H4 (cell line): ENCODE results near the gene YTHDF1. TPM values are rescaled to one million over a fixed set of nuclear protein-coding genes. Genes with fewer than 3 reads are reported as not detected.
"Not testable (repeated sequence)": the region's sequence is repeated elsewhere in the genome, so short reads cannot be mapped to it uniquely, and the experiment has no call there.

Experiments used
- DNase-seq: peaks from one replicate; pipeline ENCODE4 v3.0.0-alpha.2; 2015; ENCODE audit warnings: low spot score
- total RNA-seq: library from RNA; depleted of rRNA; stranded (reverse); fragments of >200 nt; shearing (Covaris generic); gene quantifications from 2 replicates; pipeline ENCODE4 v1.2.3, GENCODE V29; 2014

YTHDF1 gene
- total RNA-seq, 1 experiment from 2014 or later, result 16.2 TPM

DNA sequence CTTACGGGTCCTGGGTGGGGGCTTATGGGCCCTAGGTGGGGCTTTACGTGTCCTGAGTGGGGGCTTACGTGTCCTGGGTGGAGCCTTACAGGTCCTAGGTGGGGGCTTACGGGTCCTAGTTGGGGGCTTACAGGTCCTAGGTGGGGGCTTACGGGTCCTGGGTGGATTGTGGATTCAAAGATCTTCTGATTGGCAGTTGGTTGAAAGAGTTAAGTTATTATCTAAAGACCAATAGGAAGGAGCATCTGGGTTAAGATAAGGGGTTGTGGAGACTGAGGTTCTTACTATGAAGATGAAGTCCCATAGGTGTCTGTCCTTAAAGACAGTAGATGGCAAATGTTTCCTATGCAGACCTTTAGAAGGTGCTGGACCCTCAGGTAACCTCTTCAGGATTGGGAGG, 11.3 kb upstream of the YTHDF1 start:
- no peak for DNase-seq

DNA sequence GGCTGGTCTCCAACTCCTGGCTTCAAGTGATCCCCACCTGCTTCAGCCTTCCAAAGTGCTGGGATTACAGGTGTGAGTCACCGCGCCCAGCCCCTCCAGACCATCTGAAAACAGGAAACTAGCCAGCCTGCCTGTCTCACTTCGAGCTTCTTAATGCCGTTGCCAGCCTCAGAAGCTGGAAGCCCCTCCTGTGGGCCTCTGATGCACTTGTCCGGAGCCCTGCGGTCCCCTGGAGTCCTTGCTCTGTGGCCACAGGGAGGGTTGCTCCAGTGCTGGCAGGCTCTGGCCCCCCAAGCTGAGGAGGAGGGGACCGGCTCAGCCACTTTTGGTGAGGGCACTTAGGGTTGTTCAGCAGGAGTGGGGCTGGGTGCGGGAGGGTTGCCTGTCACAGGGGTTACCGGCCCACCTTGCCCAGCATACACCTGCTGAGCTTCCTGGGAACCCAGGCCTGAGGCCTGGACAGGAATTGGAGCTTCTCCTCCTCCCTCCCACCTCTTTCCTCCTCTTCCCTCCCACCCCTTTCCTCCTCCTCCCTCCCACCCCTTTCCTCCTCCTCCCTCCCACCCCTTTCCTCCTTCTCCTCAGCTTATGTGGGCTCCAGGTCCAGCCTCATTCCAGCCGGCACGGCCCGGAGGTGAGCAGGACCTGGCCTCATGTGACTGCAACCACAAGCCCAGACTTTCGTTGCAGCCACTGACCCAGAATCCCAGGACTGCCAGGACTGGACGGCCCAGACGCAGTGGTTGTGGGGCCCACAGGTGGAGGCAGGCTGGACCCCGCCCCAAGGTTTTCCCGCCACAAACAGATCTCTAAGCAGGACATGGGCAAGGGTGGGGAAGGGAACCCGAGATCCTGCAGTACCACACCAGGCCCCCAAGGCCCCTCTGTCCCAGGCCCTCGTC, 10.4 kb upstream of the YTHDF1 start:
- DNase-seq, result no peak

DNA sequence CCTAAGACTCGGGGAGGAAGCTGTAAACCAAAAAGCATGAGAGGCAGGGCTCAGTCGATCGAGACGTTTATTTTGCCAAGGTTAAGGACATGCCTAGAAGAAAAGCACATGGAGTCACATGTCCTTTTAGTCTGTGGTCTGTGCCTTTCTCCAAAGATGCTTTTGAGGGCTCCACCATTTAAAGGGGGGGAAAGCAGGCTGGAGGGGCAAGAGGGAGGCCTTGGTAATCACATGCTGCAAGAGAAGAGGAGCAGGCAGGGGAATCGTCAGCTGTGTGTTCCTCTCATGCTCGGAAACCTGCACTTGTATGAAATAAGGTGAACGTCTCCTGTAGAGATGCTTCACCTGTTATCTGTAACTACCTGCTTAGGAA, 9.1 kb upstream of the YTHDF1 start:
- DNase-seq, result peak; percentile 60

DNA sequence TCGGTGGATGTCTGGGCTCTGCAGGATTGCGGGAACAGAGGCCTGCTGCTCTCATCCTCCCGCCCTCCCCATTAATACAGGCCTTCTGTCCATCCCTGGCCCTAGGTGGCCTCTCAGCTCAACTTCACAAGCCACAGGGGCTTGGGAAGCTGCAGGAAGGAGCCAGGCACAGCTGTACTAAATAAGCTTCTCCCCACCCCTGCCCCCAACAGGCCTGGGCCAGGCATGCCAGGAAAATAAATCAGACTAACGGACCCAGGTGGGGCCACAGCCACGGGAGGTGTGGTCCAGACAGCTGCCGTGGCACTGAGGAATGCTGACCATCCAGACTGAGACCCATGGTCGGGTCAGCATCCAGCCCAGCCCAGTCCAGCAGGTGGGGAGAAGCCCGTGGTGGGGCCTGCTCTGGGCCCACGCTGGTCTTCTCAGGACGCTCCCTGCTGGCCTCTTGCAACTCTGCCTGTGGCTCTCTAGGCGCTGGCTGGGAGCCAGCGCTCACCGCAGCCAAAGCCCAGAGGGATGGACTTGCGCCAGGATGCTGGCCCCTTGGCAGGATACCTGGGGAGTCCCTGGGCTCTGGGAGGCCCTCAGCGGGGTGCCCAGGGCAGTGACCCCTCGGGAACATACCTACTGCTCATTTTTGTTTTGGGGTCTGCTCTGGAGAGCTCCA, 8.6 kb upstream of the YTHDF1 start:
- peak; percentile 67 for DNase-seq

- no peak for DNase-seq
Measured at GRCh38 chr20:63223826-63224207, 7.9 kb upstream of the YTHDF1 start.

DNA sequence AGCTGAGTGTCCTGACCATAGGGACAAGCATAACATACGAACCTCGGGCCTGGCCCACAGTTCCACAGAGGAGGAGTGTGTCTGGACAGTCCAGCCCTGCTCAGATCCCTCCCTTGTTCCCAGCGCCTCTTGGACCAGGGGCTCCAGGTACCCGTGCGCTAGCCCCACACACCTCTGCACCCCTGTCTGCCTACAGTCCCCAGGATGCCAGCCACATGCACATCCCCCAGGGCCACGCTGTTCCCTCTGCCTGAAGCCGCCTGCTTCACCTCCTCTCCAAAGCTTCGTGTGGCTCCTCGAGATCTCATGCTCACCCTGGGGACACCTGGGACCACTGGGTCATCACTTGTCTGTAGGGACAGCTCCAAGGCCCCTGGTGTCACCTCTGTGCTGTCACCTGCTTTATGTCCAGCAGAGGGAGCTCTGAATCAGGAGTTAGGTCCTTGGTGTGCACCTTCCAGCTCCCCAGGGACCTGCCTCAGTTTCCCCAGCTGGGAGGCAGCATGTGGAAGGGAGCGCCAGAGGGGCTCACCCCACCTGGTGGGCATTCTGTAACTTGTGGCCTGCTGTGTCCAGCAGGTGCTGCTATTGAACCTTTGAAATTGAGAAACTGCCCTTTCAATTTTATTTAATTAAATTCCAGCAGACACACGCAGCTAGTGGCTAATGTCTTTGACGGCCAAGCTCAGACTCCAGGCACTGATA, 7.3 kb upstream of the YTHDF1 start:
- DNase-seq, result peak; percentile 37

DNA sequence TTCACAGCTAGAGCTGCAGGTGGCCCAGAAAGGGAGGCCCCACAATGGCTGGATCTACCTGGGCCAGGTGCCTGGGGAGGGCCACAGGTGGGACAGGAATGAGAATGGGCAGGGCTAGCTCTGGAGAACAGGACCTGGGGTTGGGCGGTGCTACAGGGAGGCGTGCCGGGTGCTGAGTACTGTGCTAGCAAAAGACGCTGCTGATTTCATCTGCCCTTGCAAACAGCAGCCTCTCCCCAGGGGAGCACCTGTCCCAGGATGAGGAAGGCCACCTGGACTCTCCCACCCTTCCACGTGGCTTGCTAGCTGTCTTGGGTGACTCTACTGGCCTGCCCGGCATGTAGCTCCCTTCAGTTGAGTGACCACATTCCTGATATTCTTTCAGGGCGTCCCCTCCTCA, 6.6 kb upstream of the YTHDF1 start:
- DNase-seq, result no peak

DNA sequence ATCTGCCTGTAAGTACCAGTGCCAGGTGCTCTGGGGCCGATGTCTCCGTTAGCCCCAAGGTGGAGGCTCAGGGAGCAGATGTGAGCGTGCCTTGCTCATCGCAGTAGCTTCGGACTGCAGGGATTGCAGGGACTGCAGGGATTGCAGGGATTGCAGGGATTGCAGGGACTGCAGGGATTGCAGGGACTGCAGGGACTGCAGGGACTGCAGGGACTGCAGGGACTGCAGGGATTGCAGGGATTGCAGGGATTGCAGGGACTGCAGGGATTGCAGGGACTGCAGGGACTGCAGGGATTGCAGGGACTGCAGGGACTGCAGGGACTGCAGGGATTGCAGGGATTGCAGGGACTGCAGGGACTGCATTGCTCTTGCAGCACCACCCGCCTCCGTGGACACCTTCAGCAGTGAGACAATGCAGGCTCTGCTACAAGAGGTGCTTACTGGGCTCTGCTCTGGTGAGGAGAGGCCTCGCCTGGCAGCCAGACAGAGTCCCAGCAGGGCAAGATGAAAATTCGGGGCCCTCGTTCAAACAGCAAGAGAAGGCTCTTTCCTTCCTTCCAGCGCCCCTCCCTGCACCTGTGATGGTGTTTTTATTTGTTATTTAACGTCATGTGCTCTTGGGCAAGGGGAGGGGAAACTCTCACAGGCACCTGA, 5.6 kb upstream of the YTHDF1 start:
- DNase-seq, result not testable (repeated sequence)

DNA sequence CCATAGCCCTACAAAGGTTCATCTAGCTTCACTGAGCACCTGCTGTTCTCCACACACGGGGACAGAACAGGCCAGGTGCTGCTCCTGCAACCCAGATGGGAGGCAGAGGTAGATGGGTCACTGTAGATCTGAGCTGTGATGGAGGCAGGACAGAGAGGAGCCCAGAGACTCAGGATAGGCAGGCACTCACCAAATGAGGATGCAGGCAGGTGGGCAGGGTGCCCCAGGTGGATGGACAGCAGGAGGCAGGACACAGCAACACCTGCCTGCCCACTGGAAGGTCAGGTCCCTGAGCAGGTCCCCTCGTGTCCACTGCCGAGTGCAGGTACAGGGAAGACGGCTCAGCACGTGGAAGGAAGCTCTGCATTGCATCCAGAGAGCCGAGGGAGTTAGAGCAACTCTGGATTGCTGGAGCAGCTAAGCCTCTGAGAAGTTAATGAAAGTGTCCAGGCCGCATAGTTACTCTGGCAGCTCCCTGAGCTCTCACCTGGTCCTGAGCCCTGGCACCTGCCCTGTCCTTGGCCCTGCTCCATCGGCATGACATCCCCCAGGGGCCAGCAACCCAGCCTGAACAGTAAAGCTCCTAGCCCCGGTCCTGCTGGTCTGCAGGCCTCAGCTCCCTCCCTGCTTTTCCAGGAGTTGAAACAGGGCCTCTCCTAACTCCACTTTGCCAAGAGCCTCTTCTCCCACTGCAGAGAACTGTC, 4.9 kb upstream of the YTHDF1 start:
- no peak for DNase-seq

DNA sequence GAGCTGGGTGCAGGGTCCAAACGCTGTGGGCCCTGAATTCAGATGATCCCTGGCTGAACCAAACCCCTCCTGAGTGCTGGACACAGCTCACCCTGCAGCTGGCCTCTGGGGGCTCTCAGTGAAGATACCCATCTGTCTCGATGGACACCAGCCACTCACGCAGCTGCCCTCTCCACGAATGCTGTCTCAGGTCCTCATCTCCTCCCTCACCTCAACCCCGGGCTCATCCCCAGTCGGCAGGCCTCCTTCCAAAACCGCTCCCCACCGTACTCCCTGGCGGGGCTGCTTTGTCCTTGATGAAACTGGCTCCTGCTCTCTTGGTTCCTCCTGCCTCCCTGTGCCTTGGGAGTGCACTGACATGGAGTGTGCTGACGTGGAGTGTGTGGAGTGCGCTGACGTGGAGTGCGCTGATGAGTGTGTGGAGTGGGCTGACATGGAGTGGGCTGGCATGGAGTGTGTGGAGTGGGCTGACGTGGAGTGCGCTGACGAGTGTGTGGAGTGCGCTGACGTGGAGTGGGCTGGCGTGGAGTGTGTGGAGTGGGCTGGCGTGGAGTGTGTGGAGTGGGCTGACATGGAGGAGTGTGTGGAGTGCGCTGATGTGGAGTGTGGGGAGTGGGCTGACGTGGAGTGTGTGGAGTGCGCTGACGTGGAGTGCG, 4.1 kb upstream of the YTHDF1 start:
- DNase-seq, result no peak

DNA sequence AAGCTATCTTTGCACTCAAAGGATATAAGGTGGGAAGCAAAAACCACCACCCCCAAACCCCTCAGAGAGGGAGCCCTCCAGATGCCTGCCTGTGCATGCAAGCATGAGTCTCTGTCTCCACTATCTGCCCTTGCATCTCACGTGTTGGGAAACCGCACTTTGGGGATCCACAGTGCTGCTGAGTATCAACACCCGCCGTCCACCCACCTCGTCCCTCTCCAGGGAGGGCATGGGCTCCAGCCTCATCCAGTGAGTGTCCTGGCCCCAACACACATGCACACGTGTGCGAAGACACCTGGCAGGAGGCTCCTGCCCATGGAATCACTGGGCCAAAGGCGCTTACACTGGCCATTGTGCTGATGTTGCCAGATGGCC, 3.5 kb upstream of the YTHDF1 start:
- no peak for DNase-seq

DNA sequence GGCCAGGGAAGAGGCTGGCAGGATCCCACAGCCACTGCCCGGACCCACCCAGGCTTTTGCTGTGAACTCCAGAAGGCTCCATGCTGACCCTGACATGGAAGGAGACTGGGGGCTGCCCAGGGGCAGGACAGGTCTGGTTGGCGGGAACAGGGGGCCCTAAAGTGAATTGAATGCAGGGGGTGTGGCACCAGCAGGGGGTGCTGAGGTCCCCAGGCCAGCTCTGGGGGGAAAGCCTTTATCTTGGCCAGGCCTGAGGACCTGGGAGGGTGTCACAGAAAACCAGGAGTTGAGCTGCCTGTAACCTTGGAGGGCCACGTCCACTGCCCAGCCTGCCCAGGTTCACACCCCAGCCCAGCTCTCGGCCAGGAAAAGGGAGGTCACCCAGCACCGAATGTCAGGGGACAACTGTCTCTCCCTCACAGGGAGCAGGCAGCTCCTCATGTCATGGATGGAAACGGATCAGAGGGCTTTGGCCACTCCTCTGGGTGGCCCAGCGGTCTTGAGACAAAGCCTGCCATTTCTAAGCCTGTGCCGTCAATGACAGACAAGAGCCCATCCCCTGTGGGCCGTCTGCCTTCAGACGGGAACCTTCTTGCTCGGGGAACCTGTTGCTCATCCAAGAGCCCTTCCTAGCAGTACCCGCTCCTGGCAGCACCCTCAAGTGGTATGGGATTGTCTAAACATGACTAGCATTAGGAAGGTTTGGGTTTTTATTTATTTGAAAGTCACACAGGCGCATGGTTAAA, 2.9 kb upstream of the YTHDF1 start:
- no peak for DNase-seq

- no peak for DNase-seq
Measured at GRCh38 chr20:63217706-63218105, 1.8 kb upstream of the YTHDF1 start.

GRCh38 chr20:63216849-63217471, 1.0 kb upstream of the YTHDF1 start:
- DNase-seq, result no peak

DNA sequence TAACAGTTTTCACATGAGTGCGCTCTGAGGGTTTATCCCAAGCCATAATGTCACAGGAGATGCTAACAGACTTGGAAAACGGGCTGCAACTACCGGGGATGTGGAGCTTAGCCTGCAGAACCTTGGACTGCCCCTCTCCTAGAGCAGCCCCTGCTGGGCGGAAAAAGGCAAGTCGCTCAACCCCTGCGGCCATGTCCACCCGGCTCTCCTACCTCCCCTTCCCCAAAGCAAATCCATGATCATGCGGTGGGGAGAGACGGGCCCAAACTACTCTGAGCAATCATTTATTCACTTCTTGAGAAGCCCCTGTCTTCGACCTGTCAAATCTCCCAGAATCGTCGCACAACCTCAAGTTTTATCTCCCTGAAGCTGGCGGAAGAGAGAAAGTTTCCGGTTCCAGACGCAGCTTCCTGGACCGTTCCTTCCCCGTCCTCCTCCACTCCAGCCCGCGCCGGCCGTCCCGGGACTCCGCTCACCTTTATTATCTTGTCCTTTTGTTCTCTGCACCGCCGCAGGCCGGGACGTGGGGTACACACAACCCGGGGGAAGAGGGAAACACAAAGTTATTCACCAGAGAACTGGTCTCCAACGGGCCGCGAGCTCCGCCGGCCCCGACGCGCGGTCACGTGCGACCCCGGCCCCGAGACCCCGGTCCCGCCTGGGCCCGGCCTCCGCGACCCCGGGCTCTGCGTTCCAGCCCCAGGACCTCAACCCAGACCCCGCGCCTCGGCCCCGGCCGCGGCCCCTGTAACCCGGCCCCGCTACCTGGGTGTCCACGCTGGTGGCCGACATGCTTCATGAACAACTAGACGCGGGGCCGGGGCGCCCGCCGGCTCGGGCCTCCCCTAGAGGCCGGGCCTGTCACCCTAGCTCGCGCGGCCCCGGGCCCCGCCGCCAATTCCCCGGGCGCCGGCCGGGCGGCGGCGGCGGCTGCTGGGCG, 560 bp downstream of the YTHDF1 start:
- peak; percentile 33 for DNase-seq

GRCh38 chr20:63214514-63214913, 1.4 kb downstream of the YTHDF1 start:
- no peak for DNase-seq

- no peak for DNase-seq
Measured at GRCh38 chr20:63212792-63213191, 3.1 kb downstream of the YTHDF1 start.

DNA sequence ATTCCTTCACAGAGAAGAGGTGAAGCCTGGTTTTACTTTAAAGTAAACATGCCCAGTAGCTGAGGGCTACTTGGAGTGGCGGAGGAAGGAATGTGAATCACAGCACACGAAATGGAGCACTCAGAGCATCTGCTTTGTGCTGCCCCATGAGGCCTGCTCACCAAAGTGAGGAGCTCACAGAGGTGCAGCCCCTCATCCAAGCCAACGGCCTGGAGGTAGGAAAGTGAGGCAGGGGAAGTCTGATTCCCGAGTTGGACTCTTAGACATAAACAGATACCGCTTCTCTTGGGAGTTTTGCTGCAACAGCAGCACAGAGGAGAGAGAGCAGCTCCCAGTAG, 3.6 kb downstream of the YTHDF1 start:
- no peak for DNase-seq
